EH (cell line): Measurements from ENCODE around the gene PNPLA5.
"Not testable (repeated sequence)": the region's sequence is repeated elsewhere in the genome, so short reads cannot be mapped to it uniquely, and the experiment has no call there.

Experiments used
- DNase-seq: peaks from one replicate; pipeline ENCODE4 v3.0.0-alpha.2; 2015; ENCODE audit warnings: low read depth

The PNPLA5 gene

GRCh38 chr22:43891360-43892182, at the start of gene PNPLA5:
TSS of gene PNPLA5 (minus strand) at chr22:43892013. CDS start at chr22:43891880, 133 bp downstream.
- DNase-seq = no peak

DNA sequence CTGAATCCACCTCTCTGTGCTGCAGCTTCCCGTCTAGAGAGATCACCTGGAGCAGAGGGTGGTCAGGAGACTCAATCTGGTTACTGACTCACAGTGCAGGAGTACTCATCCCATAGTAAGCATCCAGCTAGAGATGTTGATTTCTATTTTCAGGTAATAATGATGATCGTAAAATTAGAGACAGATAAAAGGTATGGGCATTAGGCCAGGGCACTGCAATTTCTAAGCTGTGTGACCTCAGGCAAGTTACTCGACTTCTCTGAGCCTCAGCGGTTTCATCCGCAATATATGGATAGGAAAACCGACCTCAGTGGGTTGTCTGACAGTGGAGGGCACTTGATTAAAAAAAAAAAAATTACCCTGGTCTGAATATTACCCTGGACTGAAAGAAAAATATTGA, 49.6 kb upstream of the PNPLA5 start:
- DNase-seq = no peak

GRCh38 chr22:43931771-43932170, 40.0 kb upstream of the PNPLA5 start:
- DNase-seq = no peak

DNA sequence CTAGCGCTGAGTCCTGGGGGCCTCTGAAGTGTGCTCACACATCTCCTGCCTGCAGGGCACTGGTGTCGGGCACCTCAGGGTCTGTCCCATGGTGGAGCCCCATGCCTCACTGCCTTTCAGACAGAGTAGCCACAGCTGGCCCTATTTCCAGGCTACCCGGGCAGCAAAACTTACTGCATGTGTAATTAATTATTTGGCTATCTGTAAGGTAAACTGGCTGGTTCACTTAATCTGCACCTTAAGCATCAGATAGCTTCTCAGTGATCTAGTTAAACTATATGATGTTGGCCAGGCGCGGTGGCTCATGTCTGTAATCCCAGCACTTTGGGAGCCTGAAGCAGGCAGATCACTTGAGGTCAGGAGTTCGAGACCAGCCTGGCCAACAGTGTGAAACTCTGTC, 37.1 kb upstream of the PNPLA5 start:
- DNase-seq = no peak

GRCh38 chr22:43928468-43928867, 36.7 kb upstream of the PNPLA5 start:
- DNase-seq = no peak

DNA sequence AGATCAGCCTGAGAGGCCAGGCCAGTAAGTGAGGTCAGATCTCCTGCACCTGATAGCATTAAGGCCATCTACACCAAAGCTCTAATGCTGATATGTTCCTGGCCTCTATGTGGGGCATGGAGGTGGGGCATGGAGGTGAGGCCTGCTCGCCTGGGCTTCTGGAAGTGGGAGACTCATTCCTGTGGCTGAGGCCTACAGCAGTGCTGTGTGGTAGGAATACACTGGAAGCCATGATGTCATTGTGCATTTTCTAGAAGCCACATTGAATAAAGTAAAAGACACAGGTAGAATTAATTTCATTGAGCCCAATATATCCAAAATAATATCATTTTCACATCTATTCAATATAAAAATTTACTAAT, 34.5 kb upstream of the PNPLA5 start:
- DNase-seq = no peak

- no peak for DNase-seq
Observed at GRCh38 chr22:43925433-43926348, 33.9 kb upstream of the PNPLA5 start.

DNA sequence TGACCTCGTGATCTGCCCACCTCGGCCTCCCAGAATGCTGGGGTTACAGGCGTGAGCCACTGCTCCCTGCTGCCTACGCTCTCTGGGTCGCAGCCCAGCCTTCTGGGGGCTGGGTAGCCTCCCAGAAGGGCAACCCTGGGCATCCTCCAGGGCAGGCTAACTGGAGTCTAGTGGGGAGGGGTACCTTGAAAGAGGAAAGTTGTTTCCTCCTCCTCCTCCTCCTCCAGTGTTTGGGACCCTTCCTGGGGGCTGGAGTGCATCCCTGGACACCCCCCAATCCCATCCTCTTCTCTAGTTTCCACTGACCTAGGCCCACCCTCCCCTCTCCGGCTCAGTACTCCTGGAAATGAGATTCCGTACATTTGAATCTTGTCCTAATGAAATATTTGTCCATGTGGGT, 33.1 kb upstream of the PNPLA5 start:
- DNase-seq = no peak

DNA sequence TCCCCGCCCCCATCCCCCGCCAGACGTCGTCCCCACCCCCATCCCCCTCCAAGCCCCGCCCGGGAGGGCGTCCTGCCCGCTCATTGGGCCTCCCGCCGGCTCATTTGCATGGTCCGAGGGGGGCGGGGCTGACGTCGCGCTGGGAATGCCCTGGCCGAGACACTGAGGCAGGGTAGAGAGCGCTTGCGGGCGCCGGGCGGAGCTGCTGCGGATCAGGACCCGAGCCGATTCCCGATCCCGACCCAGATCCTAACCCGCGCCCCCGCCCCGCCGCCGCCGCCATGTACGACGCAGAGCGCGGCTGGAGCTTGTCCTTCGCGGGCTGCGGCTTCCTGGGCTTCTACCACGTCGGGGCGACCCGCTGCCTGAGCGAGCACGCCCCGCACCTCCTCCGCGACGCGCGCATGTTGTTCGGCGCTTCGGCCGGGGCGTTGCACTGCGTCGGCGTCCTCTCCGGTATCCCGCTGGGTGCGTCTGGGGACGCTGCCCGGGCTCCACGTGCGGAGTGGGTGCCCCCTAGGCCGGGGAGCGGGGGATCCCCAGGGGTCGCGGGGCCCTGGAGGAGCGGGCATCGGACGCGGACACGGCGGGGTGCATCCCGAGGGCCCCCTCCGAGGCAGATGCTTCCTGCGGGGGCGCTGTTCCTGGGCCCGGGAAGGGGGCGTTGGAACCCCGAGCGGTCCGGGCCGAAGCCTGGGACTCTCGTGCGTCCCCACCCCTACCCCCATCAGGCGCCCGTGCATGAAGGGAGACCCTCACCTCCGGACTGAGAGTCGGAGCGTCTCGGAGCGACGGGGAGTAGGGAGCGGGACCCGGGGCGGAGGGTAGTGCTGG, 32.0 kb upstream of the PNPLA5 start, which contains the start of gene PNPLA3:
Gene PNPLA3, plus strand, starts transcription at position 175 of the 834 bp plus-strand sequence. Its CDS starts 107 bp downstream, at position 282.
- peak; percentile 85 for DNase-seq

GRCh38 chr22:43923191-43923590, 31.4 kb upstream of the PNPLA5 start:
- peak; percentile 27 for DNase-seq

DNA sequence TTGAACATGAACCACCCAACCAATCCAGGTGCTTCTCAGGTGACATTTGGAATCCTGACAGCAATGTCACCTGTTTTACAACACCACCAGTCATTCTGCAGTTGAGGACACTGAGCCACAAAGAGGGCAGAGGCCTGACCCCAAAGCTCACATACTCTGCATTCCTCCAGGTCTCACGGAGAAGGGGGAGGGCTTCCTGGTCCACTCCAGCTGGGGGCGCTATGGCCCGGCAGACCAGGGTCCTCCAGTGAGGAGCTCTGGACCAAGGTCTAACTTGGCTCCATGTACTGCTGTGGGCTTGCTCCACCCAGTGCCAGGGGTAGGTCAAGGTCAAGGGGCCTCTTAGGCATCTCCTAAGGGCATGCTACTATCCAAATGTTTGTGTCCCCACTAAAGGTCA, 30.3 kb upstream of the PNPLA5 start:
- no peak for DNase-seq

DNA sequence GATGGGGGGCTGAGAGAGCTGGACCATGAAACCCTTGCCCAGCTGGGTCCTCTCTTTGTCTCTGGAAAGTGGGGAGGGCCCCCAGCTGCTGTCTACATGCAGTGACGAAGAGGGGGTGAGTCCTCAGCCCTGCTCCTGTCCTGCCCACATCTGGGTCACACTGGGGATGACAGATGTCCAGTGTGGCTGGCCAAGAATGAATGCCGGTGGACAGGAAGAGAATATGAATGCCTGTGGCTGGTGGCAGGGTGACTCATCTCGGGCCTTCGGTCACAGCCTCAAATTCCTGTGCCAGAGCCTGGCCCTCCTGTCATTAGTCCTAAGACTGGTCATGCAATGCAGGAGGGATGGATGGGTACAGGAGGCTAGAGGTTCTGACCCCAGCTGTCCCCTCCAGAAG, 29.6 kb upstream of the PNPLA5 start:
- peak; percentile 95 for DNase-seq

GRCh38 chr22:43919106-43919973, 27.5 kb upstream of the PNPLA5 start:
- peak; percentile 69 for DNase-seq

- peak; percentile 46 for DNase-seq
Observed at GRCh38 chr22:43917521-43917920, 25.7 kb upstream of the PNPLA5 start.

DNA sequence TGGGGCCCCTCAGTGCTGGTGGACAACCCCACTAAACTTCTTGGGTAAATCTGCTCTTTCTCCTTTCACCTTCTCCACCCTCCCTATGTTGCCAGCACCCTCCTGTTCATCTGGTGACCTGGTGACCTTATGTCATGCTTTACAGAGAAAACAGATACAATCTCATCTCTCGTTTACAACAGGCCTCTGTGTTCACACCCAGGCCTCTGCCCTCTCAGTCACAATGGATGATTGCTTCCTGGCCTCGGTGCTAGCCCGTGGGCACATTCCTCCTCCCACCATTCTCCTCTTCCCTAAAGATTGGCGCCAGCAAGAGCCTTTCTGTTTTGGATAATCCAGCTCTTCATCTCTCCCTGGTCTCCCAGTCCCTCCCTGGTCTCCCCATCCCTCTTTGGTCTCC, 19.5 kb upstream of the PNPLA5 start:
- no peak for DNase-seq

DNA sequence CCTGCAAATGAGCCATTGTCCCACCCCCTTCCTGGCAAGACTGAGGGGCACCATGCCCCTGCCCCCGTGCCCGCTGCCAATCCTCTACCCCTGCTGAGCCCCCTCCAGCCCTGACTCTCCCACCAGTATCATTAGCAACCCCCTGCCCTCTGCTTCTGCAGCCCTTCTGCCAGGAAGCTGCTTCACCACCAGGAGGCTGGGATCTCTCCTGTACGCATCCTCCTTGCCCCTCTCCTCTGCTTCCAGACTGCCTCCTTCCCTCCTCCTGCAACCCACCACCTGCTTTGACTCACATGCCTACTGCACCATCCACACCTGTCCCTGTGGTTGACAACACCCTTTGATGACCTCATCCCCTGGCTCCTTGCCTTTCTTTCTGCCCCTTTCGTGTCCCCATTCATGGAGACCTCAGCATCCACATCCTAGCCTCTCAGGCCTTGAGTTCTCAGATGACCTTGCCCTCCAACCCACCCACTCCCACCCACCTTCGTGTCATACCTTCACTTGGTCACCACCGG, 18.4 kb upstream of the PNPLA5 start:
- DNase-seq = no peak

GRCh38 chr22:43909708-43910107, 17.9 kb upstream of the PNPLA5 start:
- no peak for DNase-seq

- DNase-seq = no peak
Observed at GRCh38 chr22:43905681-43906080, 13.9 kb upstream of the PNPLA5 start.

DNA sequence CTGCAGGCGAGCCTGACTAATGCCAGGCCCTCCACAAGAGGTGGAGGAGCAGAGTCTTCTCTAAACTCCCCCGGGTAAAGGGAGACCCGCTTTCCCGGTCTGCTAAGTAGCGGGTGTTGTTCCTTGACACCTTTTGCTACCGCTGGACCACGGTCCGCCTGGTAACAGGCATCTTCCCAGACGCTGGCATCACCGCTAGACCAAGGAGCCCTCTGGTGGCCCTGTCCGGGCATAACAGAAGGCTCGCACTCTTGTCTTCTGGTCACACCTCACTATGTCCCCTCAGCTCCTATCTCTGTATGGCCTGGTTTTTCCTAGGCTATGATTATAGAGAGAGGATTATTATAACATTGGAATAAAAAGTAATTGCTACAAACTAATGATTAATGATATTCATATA, 12.6 kb upstream of the PNPLA5 start:
- not testable (repeated sequence) for DNase-seq

GRCh38 chr22:43903033-43903432, 11.2 kb upstream of the PNPLA5 start:
- not testable (repeated sequence) for DNase-seq
